Caco-2 (cell line): ENCODE data around the gene PSMD7. TPM values are rescaled to one million over a fixed set of nuclear protein-coding genes. Genes with fewer than 3 reads are reported as not detected.
A peak's percentile ranks its signal among the peaks of the same experiment; 100 is the strongest.
"Not testable (repeated sequence)": the region's sequence is repeated elsewhere in the genome, so short reads cannot be mapped to it uniquely, and the experiment has no call there.

Source experiments
- BruUV-seq: library from RNA; stranded (reverse); fragments of 400-500 nt; replicated peaks from 2 replicates; lab custom pipeline; 2021; lab: Mats Ljungman, UMichigan
- CTCF ChIA-PET: fragments of 300-600 bp; sonication (Branson Sonifier 250); formaldehyde crosslinking; loops from one replicate; lab custom pipeline; 2022; ENCODE audit warnings: antibody characterized with exemption; lab: Charles Lee
- POLR2A ChIA-PET: fragments of 300-600 bp; sonication (Branson Sonifier 250); formaldehyde crosslinking; loops from one replicate; lab custom pipeline; 2022; ENCODE audit warnings: antibody characterized with exemption; lab: Charles Lee
- DNase-seq, 2 experiments: peaks; one replicate each; pipeline versions ENCODE4 v3.0.0 to v3.0.0-alpha.2; 2020 to 2022
- H3K27me3 ChIP-seq: replicated peaks from 2 replicates; pipeline ENCODE4 v1.6.0; 2011; ENCODE audit warnings: low read length; ENCODE audit not compliant: control insufficient read depth, insufficient read depth
- H3K36me3 ChIP-seq: 2 replicates; pipeline ENCODE4 v1.5.1; 2011; ENCODE audit warnings: low read length; ENCODE audit not compliant: control insufficient read depth, insufficient read depth
- H3K4me1 ChIP-seq: fragments of 250-450 bp; sonication (Bioruptor Pico); 2 replicates; pipeline ENCODE4 v1.5.1; 2020; ENCODE audit warnings: mild to moderate bottlenecking
- H3K4me3 ChIP-seq: 2 replicates; pipeline ENCODE4 v1.5.1; 2011; ENCODE audit warnings: low read depth, mild to moderate bottlenecking, control low read depth, low read length
- H3K9me3 ChIP-seq: fragments of 250-450 bp; sonication (Bioruptor Pico); 2 replicates; pipeline ENCODE4 v1.5.1; 2020; ENCODE audit warnings: mild to moderate bottlenecking, moderate library complexity
- H3K27ac Mint-ChIP-seq: one replicate; pipeline ENCODE4 v1.8.0; 2022; ENCODE audit warnings: mixed read lengths; ENCODE audit not compliant: unreplicated experiment
- H3K27me3 Mint-ChIP-seq: one replicate; pipeline ENCODE4 v1.8.0; 2022; ENCODE audit warnings: mixed read lengths; ENCODE audit not compliant: insufficient read depth, unreplicated experiment
- H3K36me3 Mint-ChIP-seq: one replicate; pipeline ENCODE4 v1.8.0; 2022; ENCODE audit warnings: mild to moderate bottlenecking, mixed read lengths; ENCODE audit not compliant: insufficient read depth, unreplicated experiment
- H3K4me1 Mint-ChIP-seq: one replicate; pipeline ENCODE4 v1.8.0; 2022; ENCODE audit warnings: low read depth, mixed read lengths; ENCODE audit not compliant: unreplicated experiment
- H3K4me3 Mint-ChIP-seq: one replicate; pipeline ENCODE4 v1.8.0; 2022; ENCODE audit warnings: mild to moderate bottlenecking, moderate library complexity, mixed read lengths; ENCODE audit not compliant: unreplicated experiment
- H3K9me3 Mint-ChIP-seq: one replicate; pipeline ENCODE4 v1.8.0; 2022; ENCODE audit warnings: mixed read lengths; ENCODE audit not compliant: unreplicated experiment
- intact Hi-C: fragments of 100-400 bp; cut with micrococcal nuclease; formaldehyde crosslinking; loops from one replicate; pipeline ENCODE4 v1.10.0; 2022; ENCODE audit not compliant: unreplicated experiment
- total RNA-seq: library from RNA; stranded (reverse); gene quantifications from 2 replicates; pipeline ENCODE4 v1.2.3, GENCODE V29; 2022
- TF ChIP-seq, protein P1 (sequence below), 2 experiments: fragments of 200-600 bp in 1 of 2; IDR thresholded peaks; 1 replicate in 1 of 2; 2 replicates in 1 of 2; pipeline versions ENCODE4 v1.5.1 to v1.8.0; 2011 to 2022; ENCODE audit warnings: antibody characterized with exemption in 1 of 2, control low read depth in 1 of 2, inconsistent platforms in 1 of 2, low read depth in 1 of 2, low read length in 1 of 2, mild to moderate bottlenecking in 1 of 2, moderate library complexity in 1 of 2; ENCODE audit not compliant: insufficient read depth in 1 of 2, severe bottlenecking in 1 of 2, unreplicated experiment in 1 of 2

PSMD7 gene
- total RNA-seq, 1 experiment from 2014 or later: 191 TPM

DNA sequence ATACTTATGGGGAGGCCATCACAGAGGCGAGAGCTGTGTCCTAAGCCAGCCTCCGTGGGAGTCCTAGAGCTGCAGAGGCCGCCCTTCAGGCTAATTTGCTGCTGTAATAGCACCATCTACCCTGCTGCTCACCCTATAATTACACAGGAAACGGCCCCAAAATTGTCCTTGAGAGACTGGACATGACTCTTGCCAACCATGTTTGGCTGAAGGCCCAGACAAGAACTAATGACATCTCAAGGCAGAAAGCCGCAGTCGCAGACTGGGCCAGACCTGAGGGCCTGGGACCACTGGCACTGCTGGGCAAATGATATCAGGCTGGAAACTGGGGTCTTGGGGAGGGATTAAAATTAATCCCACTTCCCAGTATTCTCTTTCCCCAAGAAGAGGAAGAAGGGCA is 24.1 kb downstream of the PSMD7 start:
- H3K4me3 Mint-ChIP-seq: no peak overlapping the region
- no peak overlapping the region for H3K27ac Mint-ChIP-seq

DNA sequence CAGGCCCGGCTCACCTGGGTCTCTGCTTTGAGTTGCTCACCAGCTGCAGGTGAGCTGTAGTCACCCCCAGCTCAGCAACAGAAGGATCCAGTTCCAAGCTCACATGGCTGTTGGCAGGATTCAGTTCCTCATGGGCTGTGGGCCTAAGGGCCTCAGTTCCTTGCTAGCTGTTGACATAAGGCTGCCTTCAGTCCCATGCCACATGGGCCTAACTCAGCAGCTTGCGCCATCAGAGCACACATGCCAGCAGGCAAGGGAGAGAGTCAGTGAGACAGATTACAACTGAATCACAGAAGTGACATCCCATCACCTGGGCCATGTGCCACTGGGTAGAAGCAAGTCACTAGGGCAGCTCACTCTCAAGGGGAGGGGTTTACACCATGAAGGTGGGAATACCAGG is 24.7 kb downstream of the PSMD7 start:
- BruUV-seq: no TSS peak
- ChIA-PET POLR2A (no interaction called here), CTCF (no interaction called here)
- no peak for DNase-seq
- H3K4me1 Mint-ChIP-seq: no peaks in the 10 kb centered on the region
- no peaks in the 10 kb centered on the region for H3K27me3 ChIP-seq
- H3K36me3 Mint-ChIP-seq: peaks cover 19% of the 10 kb centered on the region
- H3K36me3 ChIP-seq: no peaks in the 10 kb centered on the region
- no peaks in the 10 kb centered on the region for H3K27me3 Mint-ChIP-seq
- TF ChIP-seq, protein P1, sequence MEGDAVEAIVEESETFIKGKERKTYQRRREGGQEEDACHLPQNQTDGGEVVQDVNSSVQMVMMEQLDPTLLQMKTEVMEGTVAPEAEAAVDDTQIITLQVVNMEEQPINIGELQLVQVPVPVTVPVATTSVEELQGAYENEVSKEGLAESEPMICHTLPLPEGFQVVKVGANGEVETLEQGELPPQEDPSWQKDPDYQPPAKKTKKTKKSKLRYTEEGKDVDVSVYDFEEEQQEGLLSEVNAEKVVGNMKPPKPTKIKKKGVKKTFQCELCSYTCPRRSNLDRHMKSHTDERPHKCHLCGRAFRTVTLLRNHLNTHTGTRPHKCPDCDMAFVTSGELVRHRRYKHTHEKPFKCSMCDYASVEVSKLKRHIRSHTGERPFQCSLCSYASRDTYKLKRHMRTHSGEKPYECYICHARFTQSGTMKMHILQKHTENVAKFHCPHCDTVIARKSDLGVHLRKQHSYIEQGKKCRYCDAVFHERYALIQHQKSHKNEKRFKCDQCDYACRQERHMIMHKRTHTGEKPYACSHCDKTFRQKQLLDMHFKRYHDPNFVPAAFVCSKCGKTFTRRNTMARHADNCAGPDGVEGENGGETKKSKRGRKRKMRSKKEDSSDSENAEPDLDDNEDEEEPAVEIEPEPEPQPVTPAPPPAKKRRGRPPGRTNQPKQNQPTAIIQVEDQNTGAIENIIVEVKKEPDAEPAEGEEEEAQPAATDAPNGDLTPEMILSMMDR (IDR thresholded peaks at IDR 0.05; ENCODE audit: insufficient read depth in 1 of 2, low read depth in 1 of 2, low read length in 1 of 2, severe bottlenecking in 1 of 2, unreplicated experiment in 1 of 2): no peak
- no peaks in the 10 kb centered on the region for H3K9me3 Mint-ChIP-seq
- intact Hi-C loops: no loop called here
- H3K9me3 ChIP-seq: no peaks in the 10 kb centered on the region
- H3K4me1 ChIP-seq: peaks cover 3% of the 10 kb centered on the region; the same call in 1 of the 2 replicates
- H3K4me3 ChIP-seq: no peak overlapping the region
- H3K27ac Mint-ChIP-seq: no peak overlapping the region
- no peak overlapping the region for H3K4me3 Mint-ChIP-seq

More for the DNA sequence above, 24.1 kb downstream of the PSMD7 start:
- H3K4me1 Mint-ChIP-seq: peaks cover 3% of the 10 kb centered on the region
- H3K36me3 Mint-ChIP-seq: peaks cover 17% of the 10 kb centered on the region
- TF ChIP-seq, protein P1 (IDR thresholded peaks at IDR 0.05; ENCODE audit: insufficient read depth in 1 of 2, low read depth in 1 of 2, low read length in 1 of 2, severe bottlenecking in 1 of 2, unreplicated experiment in 1 of 2): no peak
- Histone ChIP-seq H3K4me1 (peaks cover 4% of the 10 kb centered on the region), H3K4me3 (no peak overlapping the region), H3K36me3 (no peaks in the 10 kb centered on the region), H3K9me3 (no peaks in the 10 kb centered on the region), H3K27me3 (no peaks in the 10 kb centered on the region)
- BruUV-seq: no TSS peak
- CTCF ChIA-PET: no interaction called here
- POLR2A ChIA-PET: no interaction called here
- no peaks in the 10 kb centered on the region for H3K9me3 Mint-ChIP-seq
- no peak for DNase-seq
- H3K27me3 Mint-ChIP-seq: no peaks in the 10 kb centered on the region
- intact Hi-C loops: no loop called here

DNA sequence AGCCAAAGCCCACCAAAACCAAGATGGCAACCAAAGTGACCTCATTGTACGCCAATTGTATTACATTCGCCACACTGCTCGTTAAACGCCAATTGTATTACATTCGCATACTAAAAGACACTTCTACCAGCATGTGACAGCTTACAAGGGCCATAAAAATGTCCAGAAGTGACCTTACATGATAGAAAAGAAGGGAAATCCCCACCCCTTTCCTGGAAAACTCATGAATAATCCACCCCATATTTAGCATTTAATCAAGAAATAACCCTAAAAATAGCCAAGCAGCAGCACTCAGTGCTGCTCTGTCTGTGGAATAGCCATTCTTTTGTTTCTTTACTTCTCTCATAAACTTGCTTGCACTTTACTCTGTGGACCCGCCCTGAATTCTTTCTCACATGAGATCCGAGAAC is 25.7 kb downstream of the PSMD7 start:
- CTCF ChIA-PET: no interaction called here
- intact Hi-C loops: no loop called here
- no TSS peak for BruUV-seq

DNA sequence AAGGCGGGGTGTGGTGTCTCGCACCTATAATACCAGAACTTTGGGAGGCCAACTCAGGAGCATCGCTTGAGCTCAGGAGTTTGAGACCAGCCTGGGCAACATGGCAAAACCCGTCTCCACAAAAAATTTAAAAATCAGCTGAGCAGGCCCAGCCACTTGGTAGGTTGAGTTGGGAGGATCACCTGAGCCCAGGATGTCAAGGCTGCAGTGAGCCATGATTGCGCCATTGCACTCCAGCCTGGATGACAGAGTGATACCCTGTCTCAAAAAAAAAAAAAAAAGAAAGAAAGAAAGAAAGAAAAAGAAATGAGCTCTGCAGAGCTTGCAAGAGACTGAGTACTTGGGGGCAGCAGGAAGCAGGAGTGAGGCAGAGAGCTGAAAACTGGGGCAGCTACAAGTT is 28.2 kb downstream of the PSMD7 start:
- H3K27me3 ChIP-seq, H3K4me1 Mint-ChIP-seq, H3K4me1 ChIP-seq, H3K36me3 ChIP-seq, intact Hi-C loops, H3K27me3 Mint-ChIP-seq, DNase-seq, H3K27ac Mint-ChIP-seq, H3K4me3 Mint-ChIP-seq, POLR2A ChIA-PET, H3K4me3 ChIP-seq, H3K9me3 Mint-ChIP-seq, H3K9me3 ChIP-seq, BruUV-seq: not testable (repeated sequence)
- CTCF ChIA-PET: interaction anchor here (0.6 to 0.8 kb wide), 2 partner anchors 10 to 161 kb away, joined by 3 to 4 read pairs; no protein-coding TSS in a partner anchor
- H3K36me3 Mint-ChIP-seq: peaks cover 24% of the 10 kb centered on the region

More for the DNA sequence above, 25.7 kb downstream of the PSMD7 start:
- Mint-ChIP-seq H3K27me3 (no peaks in the 10 kb centered on the region), H3K36me3 (peaks cover 26% of the 10 kb centered on the region), H3K4me1 (no peaks in the 10 kb centered on the region), H3K9me3 (no peaks in the 10 kb centered on the region), H3K27ac (peak overlapping the region; percentile 8), H3K4me3 (no peak overlapping the region)
- Histone ChIP-seq H3K4me1 (peaks cover 3% of the 10 kb centered on the region; the same call in 1 of the 2 replicates), H3K9me3 (no peaks in the 10 kb centered on the region), H3K4me3 (no peak overlapping the region), H3K27me3 (no peaks in the 10 kb centered on the region), H3K36me3 (no peaks in the 10 kb centered on the region)
- POLR2A ChIA-PET: no interaction called here
- TF ChIP-seq, protein P1 (IDR thresholded peaks at IDR 0.05; ENCODE audit: insufficient read depth in 1 of 2, low read depth in 1 of 2, low read length in 1 of 2, severe bottlenecking in 1 of 2, unreplicated experiment in 1 of 2): no peak
- no peak for DNase-seq
